H1 (cell line): ENCODE measurements around the gene BCAM. TPM values are rescaled to one million over a fixed set of nuclear protein-coding genes. Genes with fewer than 3 reads are reported as not detected.

ENCODE experiments used
- CBX5 ChIP-seq: fragments of 300-800, 300-1000 bp; sonication (generic); IDR thresholded peaks from 2 replicates; pipeline ENCODE4 v1.7.1; 2016; ENCODE audit warnings: antibody characterized with exemption, low read length, low read depth
- CBX8 ChIP-seq: fragments of 300-800, 300-1000 bp; sonication (generic); IDR thresholded peaks from 2 replicates; pipeline ENCODE4 v1.7.1; 2016; ENCODE audit warnings: low read depth, low read length, borderline replicate concordance
- CHD2 ChIP-seq: IDR thresholded peaks from 2 replicates; pipeline ENCODE4 v1.6.1; 2012; ENCODE audit warnings: low read length, improper control_type of control experiment
- EGR1 ChIP-seq: IDR thresholded peaks from 2 replicates; pipeline ENCODE4 v1.6.1; 2011; ENCODE audit warnings: low read depth, low read length, borderline replicate concordance
- EP300 ChIP-seq, 2 experiments: IDR thresholded peaks; 1 replicate in 1 of 2; 2 replicates in 1 of 2; pipeline ENCODE4 v1.6.1; 2011 to 2012; ENCODE audit warnings: low read depth in 2 of 2, low read length in 2 of 2, mild to moderate bottlenecking in 2 of 2, borderline replicate concordance in 1 of 2, inconsistent platforms in 1 of 2, moderate library complexity in 1 of 2
- EZH2 ChIP-seq: fragments of 200-600 bp; sonication (generic); IDR thresholded peaks from 2 replicates; pipeline ENCODE4 v1.7.1; 2012; ENCODE audit warnings: low read depth, mild to moderate bottlenecking, moderate library complexity, low read length, inconsistent platforms; ENCODE audit not compliant: severe bottlenecking
- GTF2F1 ChIP-seq: IDR thresholded peaks from 2 replicates; pipeline ENCODE4 v1.6.1; 2012; ENCODE audit warnings: low read depth, low read length, improper control_type of control experiment, borderline replicate concordance
- HDAC2 ChIP-seq, 2 experiments: fragments of 300-600 bp in 1 of 2; sonication (generic) in 1 of 2; IDR thresholded peaks; 2 replicates each; pipeline ENCODE4 v1.6.1; 2011 to 2012; ENCODE audit warnings: low read depth in 2 of 2, low read length in 2 of 2, mild to moderate bottlenecking in 2 of 2, moderate library complexity in 2 of 2, borderline replicate concordance in 1 of 2, inconsistent platforms in 1 of 2
- JUN ChIP-seq: IDR thresholded peaks from 2 replicates; pipeline ENCODE4 v1.6.1; 2011; ENCODE audit warnings: low read depth, mild to moderate bottlenecking, improper control_type of control experiment, low read length
- PHF8 ChIP-seq: fragments of 200-600 bp; sonication (generic); conservative IDR thresholded peaks from 2 replicates; pipeline ENCODE4 v1.7.1; 2012; ENCODE audit warnings: low read depth, mild to moderate bottlenecking, inconsistent platforms, low read length, moderate library complexity
- POLR2A ChIP-seq, 2 experiments: IDR thresholded peaks; 1 replicate in 1 of 2; 2 replicates in 1 of 2; pipeline ENCODE4 v1.6.1; 2011; ENCODE audit warnings: low read depth in 2 of 2, low read length in 2 of 2, mild to moderate bottlenecking in 2 of 2; ENCODE audit errors: control extremely low read depth in 1 of 2
- POLR2AphosphoS5 ChIP-seq: IDR thresholded peaks from 2 replicates; pipeline ENCODE4 v1.6.1; 2011; ENCODE audit warnings: low read depth, low read length
- RBBP5 ChIP-seq: IDR thresholded peaks from 2 replicates; pipeline ENCODE4 v1.7.1; 2012; ENCODE audit warnings: low read depth, mild to moderate bottlenecking, inconsistent platforms, low read length, moderate library complexity, borderline replicate concordance
- RNF2 ChIP-seq: fragments of 200-900, 300-1000 bp; sonication (generic); IDR thresholded peaks from 2 replicates; pipeline ENCODE4 v1.7.1; 2016; ENCODE audit warnings: borderline replicate concordance, low read depth, mild to moderate bottlenecking, antibody characterized with exemption, low read length; ENCODE audit not compliant: poor library complexity, severe bottlenecking; ENCODE audit errors: missing control alignments
- RXRA ChIP-seq: IDR thresholded peaks from 2 replicates; pipeline ENCODE4 v1.6.1; 2011; ENCODE audit warnings: low read depth, mild to moderate bottlenecking, low read length, moderate library complexity; ENCODE audit not compliant: insufficient read depth
- SIN3A ChIP-seq, 2 experiments: IDR thresholded peaks in 1 of 2; conservative IDR thresholded peaks in 1 of 2; 2 replicates each; pipeline ENCODE4 v1.6.1; 2011 to 2012; ENCODE audit warnings: low read length in 2 of 2, improper control_type of control experiment in 1 of 2, low read depth in 1 of 2, mild to moderate bottlenecking in 1 of 2
- SIX5 ChIP-seq: IDR thresholded peaks from 2 replicates; pipeline ENCODE4 v1.6.1; 2011; ENCODE audit warnings: mild to moderate bottlenecking, low read depth, low read length
- SP2 ChIP-seq: IDR thresholded peaks from 2 replicates; pipeline ENCODE4 v1.6.1; 2012; ENCODE audit warnings: mild to moderate bottlenecking, low read length, inconsistent platforms
- TBP ChIP-seq: IDR thresholded peaks from 2 replicates; pipeline ENCODE4 v1.6.1; 2011; ENCODE audit warnings: low read depth, low read length, improper control_type of control experiment
- YY1 ChIP-seq: IDR thresholded peaks from 2 replicates; pipeline ENCODE4 v1.6.1; 2011; ENCODE audit warnings: low read depth, mild to moderate bottlenecking, low read length
- ZNF274 ChIP-seq: IDR thresholded peaks from 2 replicates; pipeline ENCODE4 v1.7.0; 2012; ENCODE audit warnings: low read length, borderline replicate concordance; ENCODE audit errors: extremely low read depth
- polyA plus RNA-seq, 7 experiments: library from polyadenylated mRNA; depleted of rRNA in 3 of 7; stranded (reverse) in 5 of 7; unstranded in 2 of 7; fragments of >200 nt in 5 of 7; fragments of 200-250 nt in 2 of 7; gene quantifications; 1 replicate in 5 of 7; 2 replicates in 1 of 7; 4 replicates in 1 of 7; pipeline versions ENCODE4 v1.2.1 to v1.2.3, GENCODE V29; 2011 to 2013; ENCODE audit warnings: missing spikeins in 2 of 7, mixed read lengths in 2 of 7
- total RNA-seq: library from RNA; stranded (reverse); fragmentation: NEBNext Ultra II Directional; extraction: Animal tissue kit (Norgen Biotek cat#: 25700); gene quantifications from 2 replicates; pipeline ENCODE4 v1.2.1, GENCODE V29; 2021
- TF ChIP-seq, protein P1 (sequence below): IDR thresholded peaks from 2 replicates; pipeline ENCODE4 v1.6.1; 2011; ENCODE audit warnings: low read length, improper control_type of control experiment

Gene BCAM
- total and polyA plus RNA-seq, 2 of the 8 experiments (the other 6 are each of a cell fraction or from before 2014, with no cell fraction given), result 32.5 to 81.4 TPM

DNA sequence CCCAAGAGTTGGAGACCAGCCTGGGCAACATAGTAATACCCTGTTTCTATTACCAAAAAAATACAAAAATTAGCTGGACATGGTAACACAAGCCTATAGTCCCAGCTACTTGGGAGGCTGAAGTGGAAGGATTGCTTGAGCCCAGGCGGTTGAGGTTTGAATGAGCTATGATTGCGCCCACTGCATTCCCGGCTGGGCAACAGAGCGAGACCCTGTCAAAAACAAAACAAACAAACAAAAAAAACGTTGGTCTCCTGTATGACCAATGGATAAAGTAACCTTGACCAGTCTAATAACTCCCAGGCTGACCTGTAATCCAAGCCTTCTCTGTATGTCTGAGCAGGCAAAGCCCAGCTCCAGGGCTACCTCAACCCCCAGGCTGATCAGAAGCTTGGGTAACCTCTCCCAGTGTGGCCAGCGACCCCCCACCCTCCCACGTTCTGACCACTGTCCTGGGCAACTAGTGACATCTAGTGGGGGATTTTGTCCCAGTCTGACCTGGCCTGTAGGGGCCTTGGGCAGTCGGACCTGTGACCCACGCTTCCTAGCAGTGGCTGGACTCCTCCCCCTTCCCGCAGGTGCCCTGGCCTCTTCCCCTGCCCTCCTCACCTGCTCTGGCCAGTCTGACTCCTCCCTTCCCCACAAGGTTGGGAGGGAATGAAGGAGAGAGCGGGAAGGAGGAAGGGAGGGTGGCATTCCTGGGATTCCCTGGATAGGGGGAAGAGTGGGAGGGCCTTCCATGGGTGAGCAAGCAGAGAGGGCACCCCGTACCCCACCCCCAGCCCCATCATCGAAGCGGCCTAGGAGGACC, 1.0 kb upstream of the BCAM start (continued):
- TF ChIP-seq SP2 (no peak), EP300 (IDR thresholded peaks at IDR 0.05; ENCODE audit: borderline replicate concordance in 1 of 2, low read depth in 2 of 2, low read length in 2 of 2) (peak in 1 of 2 experiments; percentile 44; a peak in 1 of 3 replicates), YY1 (0 out of 2 replicates have a peak, but pooled peaks have one; percentile 7), TBP (no peak), RXRA (no peak), POLR2A (IDR thresholded peaks at IDR 0.05; ENCODE audit: control extremely low read depth in 1 of 2, low read depth in 2 of 2, low read length in 2 of 2) (no peak; a peak in 1 of 3 replicates), CBX5 (no peak), EZH2 (no peak), PHF8 (no peak), ZNF274 (no peak), SIN3A (conservative IDR thresholded peaks at IDR 0.05 in 1 of 2, IDR thresholded peaks at IDR 0.05 in 1 of 2; ENCODE audit: low read depth in 1 of 2, low read length in 2 of 2) (no peak), SIX5 (no peak), GTF2F1 (no peak), POLR2AphosphoS5 (no peak; the same call in 1 of the 2 replicates), HDAC2 (IDR thresholded peaks at IDR 0.05; ENCODE audit: borderline replicate concordance in 1 of 2, low read depth in 2 of 2, low read length in 2 of 2) (no peak), RBBP5 (no peak), CHD2 (0 out of 2 replicates have a peak, but pooled peaks have one; percentile 1), JUN (no peak), CBX8 (no peak), RNF2 (no peak), EGR1 (no peak)
- TF ChIP-seq, protein P1, sequence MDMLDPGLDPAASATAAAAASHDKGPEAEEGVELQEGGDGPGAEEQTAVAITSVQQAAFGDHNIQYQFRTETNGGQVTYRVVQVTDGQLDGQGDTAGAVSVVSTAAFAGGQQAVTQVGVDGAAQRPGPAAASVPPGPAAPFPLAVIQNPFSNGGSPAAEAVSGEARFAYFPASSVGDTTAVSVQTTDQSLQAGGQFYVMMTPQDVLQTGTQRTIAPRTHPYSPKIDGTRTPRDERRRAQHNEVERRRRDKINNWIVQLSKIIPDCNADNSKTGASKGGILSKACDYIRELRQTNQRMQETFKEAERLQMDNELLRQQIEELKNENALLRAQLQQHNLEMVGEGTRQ, result no peak
